SK-N-SH treated with all-trans-retinoic acid at 6 μM for 48 hours (cell line): ENCODE measurements around the gene GRM5.

Experiments used
- ESRRG ChIP-seq: fragments of 250-450 bp; sonication (Bioruptor Pico); IDR thresholded peaks from 2 replicates; pipeline ENCODE4 v1.6.1; 2021; ENCODE audit warnings: mild to moderate bottlenecking
- GLIS3 ChIP-seq: fragments of 250-450 bp; sonication (Bioruptor Pico); IDR thresholded peaks from 2 replicates; pipeline ENCODE4 v1.5.0; 2020; ENCODE audit warnings: mild to moderate bottlenecking, moderate library complexity
- ISL1 ChIP-seq: fragments of 250-450 bp; sonication (Bioruptor Pico); IDR thresholded peaks from 2 replicates; pipeline ENCODE4 v2.1.2; 2022; ENCODE audit warnings: mild to moderate bottlenecking, moderate library complexity
- ZNF565 ChIP-seq: fragments of 450-650 bp; formaldehyde crosslinking; conservative IDR thresholded peaks from 2 replicates; pipeline ENCODE4 v1.5.0; 2020; ENCODE audit warnings: low read depth, mild to moderate bottlenecking, moderate library complexity

- TF ChIP-seq ISL1 (CRISPR knock-in tag): no peak
- TF ChIP-seq GLIS3 (CRISPR knock-in tag): no peak
- TF ChIP-seq ESRRG (CRISPR knock-in tag): no peak
- no peak for TF ChIP-seq ZNF565
Observed at GRCh38 chr11:88484873-88485621, 580.7 kb downstream of the GRM5 start.
